Prostate gland (tissue), 2 donors: ENCODE data around the gene EHMT2.

ENCODE experiments used
- CTCF ChIP-seq, 4 experiments: fragments of 200-600 bp in 2 of 4; fragments of 450-650 bp in 2 of 4; sonication (generic) in 2 of 4; IDR thresholded peaks; 1 replicate in 3 of 4; 2 replicates in 1 of 4; pipeline ENCODE4 v1.5.1; 2016 to 2019; ENCODE audit warnings: antibody characterized with exemption in 4 of 4, mild to moderate bottlenecking in 2 of 4, moderate library complexity in 2 of 4
- POLR2A ChIP-seq: fragments of 450-650 bp; IDR thresholded peaks from one replicate; pipeline ENCODE4 v1.6.1; 2016; ENCODE audit warnings: antibody characterized with exemption, mild to moderate bottlenecking
- POLR2AphosphoS5 ChIP-seq: sonication (generic); formaldehyde crosslinking; IDR thresholded peaks from one replicate; pipeline ENCODE4 v1.6.1; 2017; ENCODE audit warnings: antibody characterized with exemption

- no peak for TF ChIP-seq POLR2AphosphoS5
- no peak for TF ChIP-seq POLR2A
- TF ChIP-seq CTCF (IDR thresholded peaks at IDR 0.05): no peak
These were observed 10.1 kb downstream of the EHMT2 start for GRCh38 chr6:31887173-31888007.
